GM18520 (cell line): ENCODE measurements around the gene FOCAD.
"Not testable (repeated sequence)": the region's sequence is repeated elsewhere in the genome, so short reads cannot be mapped to it uniquely, and the experiment has no call there.

Experiments
- ATAC-seq: cut with Tn5 transposase; IDR thresholded peaks from one replicate; pipeline ENCODE4 v1.9.1; 2021; ENCODE audit not compliant: unreplicated experiment

FOCAD gene

GRCh38 chr9:20948703-20949102 lies 264.6 kb downstream of the FOCAD start:
- ATAC-seq, result no peak

- ATAC-seq, result no peak
These were observed 266.6 kb downstream of the FOCAD start for GRCh38 chr9:20950707-20951106.

GRCh38 chr9:20962536-20963225 lies 278.6 kb downstream of the FOCAD start:
- no peak for ATAC-seq

- no peak for ATAC-seq
These were observed 288.6 kb downstream of the FOCAD start for GRCh38 chr9:20972684-20973083.

GRCh38 chr9:20973246-20973947 lies 289.3 kb downstream of the FOCAD start:
- not testable (repeated sequence) for ATAC-seq

GRCh38 chr9:20974191-20974938 lies 290.3 kb downstream of the FOCAD start:
- ATAC-seq, result not testable (repeated sequence)

- ATAC-seq, result no peak
These were observed 294.2 kb downstream of the FOCAD start for GRCh38 chr9:20978249-20978648.

- peak; percentile 54 for ATAC-seq
These were observed 296.9 kb downstream of the FOCAD start for GRCh38 chr9:20980832-20981455.

GRCh38 chr9:20981486-20981885 lies 297.4 kb downstream of the FOCAD start:
- no peak for ATAC-seq

GRCh38 chr9:20984506-20984905 lies 300.4 kb downstream of the FOCAD start:
- ATAC-seq, result no peak

- ATAC-seq, result no peak
These were observed 302.0 kb downstream of the FOCAD start for GRCh38 chr9:20985851-20986600.

GRCh38 chr9:20987521-20987920 lies 303.5 kb downstream of the FOCAD start:
- no peak for ATAC-seq

GRCh38 chr9:20988061-20988460 lies 304.0 kb downstream of the FOCAD start:
- ATAC-seq, result no peak

GRCh38 chr9:20988671-20989315 lies 304.7 kb downstream of the FOCAD start:
- ATAC-seq, result no peak

- ATAC-seq, result no peak
These were observed 305.9 kb downstream of the FOCAD start for GRCh38 chr9:20989923-20990341.

- no peak for ATAC-seq
These were observed 306.8 kb downstream of the FOCAD start for GRCh38 chr9:20990867-20991266.

- no peak for ATAC-seq
These were observed 310.4 kb downstream of the FOCAD start for GRCh38 chr9:20994486-20994885.

- no peak for ATAC-seq
These were observed 311.6 kb downstream of the FOCAD start for GRCh38 chr9:20995616-20996015.

GRCh38 chr9:20996809-20997208 lies 312.8 kb downstream of the FOCAD start:
- ATAC-seq, result no peak

- peak; percentile 66 for ATAC-seq
These were observed 313.5 kb downstream of the FOCAD start for GRCh38 chr9:20997503-20998076.
